ENCODE data around the gene COL8A2.

Gene COL8A2

GRCh38 chr1:36109041-36109679 lies 15.9 kb downstream of the COL8A2 start:
- DNase-seq = no peak

- no peak for DNase-seq
These were observed 16.7 kb downstream of the COL8A2 start for GRCh38 chr1:36108314-36108713.

GRCh38 chr1:36107394-36107793 lies 17.6 kb downstream of the COL8A2 start:
- DNase-seq = no peak

- no peak for DNase-seq
These were observed 18.8 kb downstream of the COL8A2 start for GRCh38 chr1:36106269-36106668.

- no peak for DNase-seq
These were observed 23.5 kb downstream of the COL8A2 start for GRCh38 chr1:36101546-36101945.

GRCh38 chr1:36100376-36100775 lies 24.6 kb downstream of the COL8A2 start:
- no peak for DNase-seq

- DNase-seq = peak in 1 of 2 experiments; percentile 43
These were observed 25.2 kb downstream of the COL8A2 start for GRCh38 chr1:36099681-36100341.

- DNase-seq = no peak
These were observed 26.2 kb downstream of the COL8A2 start for GRCh38 chr1:36098650-36099365.

GRCh38 chr1:36097693-36098585 lies 27.1 kb downstream of the COL8A2 start:
- no peak for DNase-seq

GRCh38 chr1:36096500-36097432 lies 28.3 kb downstream of the COL8A2 start:
- no peak for DNase-seq

GRCh38 chr1:36095760-36096405 lies 29.1 kb downstream of the COL8A2 start:
- no peak for DNase-seq

GRCh38 chr1:36094621-36095061 lies 30.4 kb downstream of the COL8A2 start:
- no peak for DNase-seq

GRCh38 chr1:36093929-36094328 lies 31.1 kb downstream of the COL8A2 start:
- DNase-seq = peak; percentile 52 to 58

- DNase-seq = no peak
These were observed 31.8 kb downstream of the COL8A2 start for GRCh38 chr1:36093226-36093625.

GRCh38 chr1:36092798-36093185 lies 32.2 kb downstream of the COL8A2 start:
- no peak for DNase-seq

- DNase-seq = no peak
These were observed 32.7 kb downstream of the COL8A2 start for GRCh38 chr1:36092166-36092797.

- DNase-seq = no peak
These were observed 33.3 kb downstream of the COL8A2 start for GRCh38 chr1:36091698-36092097.

GRCh38 chr1:36091141-36091540 lies 33.9 kb downstream of the COL8A2 start:
- DNase-seq = no peak

GRCh38 chr1:36089393-36090121 lies 35.5 kb downstream of the COL8A2 start:
- no peak for DNase-seq
